Ovary (tissue), 9 donors: ENCODE measurements around the gene NXNL1. TPM values are rescaled to one million over a fixed set of nuclear protein-coding genes. Genes with fewer than 3 reads are reported as not detected.

Experiments
- DNase-seq, 5 donors: peaks; one replicate each; pipeline ENCODE4 v3.0.0-alpha.2; 2019 to 2020
- H3K27ac ChIP-seq, 2 donors: fragments of 200-600 bp; one replicate each; pipeline versions ENCODE4 v1.5.1 to v1.8.0; 2019 to 2022
- H3K27me3 ChIP-seq: fragments of 200-600 bp; one replicate; pipeline ENCODE4 v1.8.0; 2022
- H3K36me3 ChIP-seq: fragments of 200-600 bp; sonication (generic); one replicate; pipeline ENCODE4 v1.5.1; 2019
- H3K4me1 ChIP-seq: one replicate; pipeline ENCODE4 v1.8.1; 2013; ENCODE audit warnings: mild to moderate bottlenecking, moderate library complexity; ENCODE audit not compliant: insufficient read depth
- H3K4me3 ChIP-seq: fragments of 200-600 bp; sonication (generic); one replicate; pipeline ENCODE4 v1.5.1; 2017
- H3K9me3 ChIP-seq, 2 donors: fragments of 200-600 bp in 1 of 2; sonication (generic) in 1 of 2; one replicate each; pipeline versions ENCODE4 v1.5.1 to v1.8.1; 2013 to 2019; ENCODE audit warnings: mild to moderate bottlenecking in 1 of 2, moderate library complexity in 1 of 2
- CTCF ChIP-seq, 3 donors: fragments of 450-650 bp in 2 of 3; fragments of 200-600 bp in 1 of 3; IDR thresholded peaks; one replicate each; pipeline versions ENCODE4 v1.5.1 to v1.8.0; 2016 to 2022; ENCODE audit warnings: antibody characterized with exemption in 3 of 3, mild to moderate bottlenecking in 1 of 3
- EP300 ChIP-seq: sonication (generic); formaldehyde crosslinking; IDR thresholded peaks from one replicate; pipeline ENCODE4 v1.6.1; 2017; ENCODE audit warnings: antibody characterized with exemption
- POLR2A ChIP-seq: fragments of 450-650 bp; IDR thresholded peaks from one replicate; pipeline ENCODE4 v1.6.1; 2017; ENCODE audit warnings: antibody characterized with exemption, mild to moderate bottlenecking, moderate library complexity
- WGBS, 3 donors: extraction: QIAGEN DNeasy Blood & Tissue Kit in 1 of 3; methylation state at CpG; one replicate each; pipeline versions ENCODE4 v1.1.5 to v1.1.7; 2013 to 2017; 5-methylcytosine and 5-hydroxymethylcytosine counted together
- intact Hi-C, 4 donors: fragments of 100-400 bp; cut with DNase I; formaldehyde crosslinking; loops; one replicate each; pipeline versions ENCODE4 v1.11.0 to v1.15.1; 2022 to 2023
- polyA plus RNA-seq, 2 donors: library from polyadenylated mRNA; stranded (reverse); fragments of 200-250 nt in 1 of 2; fragments of 350-450 nt in 1 of 2; fragmentation: Illumina TruSeq in 1 of 2; extraction: RNeasy Lipid Tissue Mini Kit (QIAGEN cat#74804) in 1 of 2; gene quantifications; one replicate each; pipeline ENCODE4 v1.2.3, GENCODE V29; 2013 to 2014
- total RNA-seq, 7 donors: library from RNA; depleted of rRNA in 2 of 7; stranded (reverse); fragments of >200 nt in 2 of 7; fragmentation: NEBNext Ultra II Directional in 3 of 7; extraction: Animal tissue kit (Norgen Biotek cat#: 25700) in 3 of 7; gene quantifications; one replicate each; pipeline versions ENCODE4 v1.1.0 to v1.2.4, GENCODE V29; 2016 to 2023
- donor health status: DM: no; HTN: no; CAD: no; lungs with moderate emphysema.
- donor health status: DM: no; HTN: no; CAD: no.
- donor health status: Bipolar disorder and iron deficiency.
- donor health status: DM: yes; HTN: yes; CAD: no.
- donor health status: DM: no; HTN: no; CAD: no.
- donor health status: DM: yes; HTN: yes; CAD: no.

Gene NXNL1
- total and polyA plus RNA-seq, 9 donors: 0.11 TPM; not detected in 8

GRCh38 chr19:17445526-17446165, 15.1 kb downstream of the NXNL1 start:
- no peak for DNase-seq
- TF ChIP-seq POLR2A: no peak
- TF ChIP-seq CTCF (IDR thresholded peaks at IDR 0.05): no peak
- TF ChIP-seq EP300: no peak
- H3K9me3 ChIP-seq: no peaks in the 10 kb centered on the region
- H3K4me1 ChIP-seq: peaks cover 2% of the 10 kb centered on the region
- H3K27me3 ChIP-seq: no peaks in the 10 kb centered on the region
- WGBS, 3 donors: 94 to 97% (median 96%) methylated on average over 1 of the region's 1 CpG
- H3K36me3 ChIP-seq: no peaks in the 10 kb centered on the region
- H3K27ac ChIP-seq: no peak overlapping the region
- no peak overlapping the region for H3K4me3 ChIP-seq
- intact Hi-C loops: no loop called here

GRCh38 chr19:17441241-17442021, 19.3 kb downstream of the NXNL1 start:
- 20 to 40% (median 30%) methylated on average over 8 of the region's 8 CpGs for WGBS, 3 donors
- no peaks in the 10 kb centered on the region for H3K9me3 ChIP-seq
- H3K27me3 ChIP-seq: no peaks in the 10 kb centered on the region
- H3K4me1 ChIP-seq: no peaks in the 10 kb centered on the region
- no peak for DNase-seq
- TF ChIP-seq CTCF (IDR thresholded peaks at IDR 0.05) (peak in 1 of 3 donors; percentile 24), POLR2A (no peak), EP300 (no peak)
- H3K27ac ChIP-seq: peak overlapping the region; percentile 19 to 26
- intact Hi-C loops: no loop called here
- no peak overlapping the region for H3K4me3 ChIP-seq
- H3K36me3 ChIP-seq: no peaks in the 10 kb centered on the region

GRCh38 chr19:17436874-17437267, 23.9 kb downstream of the NXNL1 start:
- no peak for DNase-seq
- H3K4me3 ChIP-seq: no peak overlapping the region
- H3K27ac ChIP-seq: no peak overlapping the region
- no peaks in the 10 kb centered on the region for H3K4me1 ChIP-seq
- intact Hi-C loops: no loop called here
- WGBS, 3 donors: 78 to 86% (median 79%) methylated on average over 7 of the region's 7 CpGs
- TF ChIP-seq EP300 (no peak), CTCF (IDR thresholded peaks at IDR 0.05) (no peak), POLR2A (no peak)
- no peaks in the 10 kb centered on the region for H3K27me3 ChIP-seq
- no peaks in the 10 kb centered on the region for H3K36me3 ChIP-seq
- H3K9me3 ChIP-seq: no peaks in the 10 kb centered on the region

- Histone ChIP-seq H3K9me3 (no peaks in the 10 kb centered on the region), H3K4me3 (no peak overlapping the region), H3K4me1 (no peaks in the 10 kb centered on the region), H3K27me3 (no peaks in the 10 kb centered on the region), H3K27ac (no peak overlapping the region), H3K36me3 (no peaks in the 10 kb centered on the region)
- intact Hi-C loops: no loop called here
- 95 to 96% (median 96%) methylated on average over 25 of the region's 25 CpGs for WGBS, 3 donors
- no peak for DNase-seq
- TF ChIP-seq POLR2A: no peak
- no peak for TF ChIP-seq CTCF (IDR thresholded peaks at IDR 0.05)
- no peak for TF ChIP-seq EP300
Measured at GRCh38 chr19:17436094-17436873, 24.4 kb downstream of the NXNL1 start.
